Ovary (tissue), 3 donors: ENCODE measurements around the gene TLE7.

Experiments
- POLR2A ChIP-seq: fragments of 450-650 bp; IDR thresholded peaks from one replicate; pipeline ENCODE4 v1.6.1; 2017; ENCODE audit warnings: antibody characterized with exemption, mild to moderate bottlenecking, moderate library complexity
- TF ChIP-seq, protein P1 (sequence below), 3 donors: fragments of 450-650 bp in 2 of 3; fragments of 200-600 bp in 1 of 3; IDR thresholded peaks; one replicate each; pipeline versions ENCODE4 v1.5.1 to v1.8.0; 2016 to 2022; ENCODE audit warnings: antibody characterized with exemption in 3 of 3, mild to moderate bottlenecking in 1 of 3
- donor health status: DM: no; HTN: no; CAD: no.

DNA sequence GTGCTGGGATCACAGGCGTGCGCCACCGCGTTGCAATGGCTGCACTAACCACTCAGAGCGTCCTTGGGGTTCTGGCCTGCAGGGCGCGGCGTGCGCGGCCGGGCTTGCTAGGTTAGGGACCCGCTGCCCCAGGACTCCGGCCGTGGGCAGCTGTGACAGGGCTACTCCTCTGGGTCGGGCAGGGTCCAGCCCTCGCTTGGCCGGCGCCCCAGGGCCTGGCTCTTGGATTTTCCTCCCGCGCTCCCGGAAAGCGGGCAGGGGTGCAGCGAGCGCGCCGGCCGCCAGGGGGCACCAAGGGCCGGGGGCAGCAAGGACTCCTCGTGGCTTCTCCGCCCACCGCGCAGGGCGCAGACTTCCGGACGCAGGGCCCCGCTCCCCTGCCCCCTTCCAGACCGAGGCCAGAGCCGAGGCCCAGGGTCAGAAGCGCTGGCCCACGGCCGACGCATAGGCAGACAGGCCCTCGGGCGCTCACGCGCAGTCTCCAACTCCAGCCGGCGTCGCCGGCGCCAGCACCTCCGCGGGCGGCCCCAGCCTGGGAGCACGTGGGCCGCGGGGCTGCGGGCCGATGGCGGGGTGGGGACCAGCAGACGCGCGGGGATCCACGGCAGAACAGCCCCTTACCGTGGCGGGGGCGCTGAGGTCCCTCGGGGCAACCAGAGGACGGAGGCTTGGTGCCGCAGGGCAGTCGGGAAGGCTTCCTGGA, 355 bp downstream of the TLE7 start:
- TF ChIP-seq, protein P1, sequence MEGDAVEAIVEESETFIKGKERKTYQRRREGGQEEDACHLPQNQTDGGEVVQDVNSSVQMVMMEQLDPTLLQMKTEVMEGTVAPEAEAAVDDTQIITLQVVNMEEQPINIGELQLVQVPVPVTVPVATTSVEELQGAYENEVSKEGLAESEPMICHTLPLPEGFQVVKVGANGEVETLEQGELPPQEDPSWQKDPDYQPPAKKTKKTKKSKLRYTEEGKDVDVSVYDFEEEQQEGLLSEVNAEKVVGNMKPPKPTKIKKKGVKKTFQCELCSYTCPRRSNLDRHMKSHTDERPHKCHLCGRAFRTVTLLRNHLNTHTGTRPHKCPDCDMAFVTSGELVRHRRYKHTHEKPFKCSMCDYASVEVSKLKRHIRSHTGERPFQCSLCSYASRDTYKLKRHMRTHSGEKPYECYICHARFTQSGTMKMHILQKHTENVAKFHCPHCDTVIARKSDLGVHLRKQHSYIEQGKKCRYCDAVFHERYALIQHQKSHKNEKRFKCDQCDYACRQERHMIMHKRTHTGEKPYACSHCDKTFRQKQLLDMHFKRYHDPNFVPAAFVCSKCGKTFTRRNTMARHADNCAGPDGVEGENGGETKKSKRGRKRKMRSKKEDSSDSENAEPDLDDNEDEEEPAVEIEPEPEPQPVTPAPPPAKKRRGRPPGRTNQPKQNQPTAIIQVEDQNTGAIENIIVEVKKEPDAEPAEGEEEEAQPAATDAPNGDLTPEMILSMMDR (IDR thresholded peaks at IDR 0.05), result no peak
- TF ChIP-seq POLR2A, result no peak
